Activated CD4-positive, CD25-positive, alpha-beta regulatory T cell treated with anti-CD3 and anti-CD28 coated beads, Interleukin-2, amount 50 U/mL, for 16 hours (primary cell): ENCODE results near the gene ANK2.
"Not testable (repeated sequence)": the region's sequence is repeated elsewhere in the genome, so short reads cannot be mapped to it uniquely, and the experiment has no call there.

Experiments
- DNase-seq: peaks from one replicate; pipeline ENCODE4 v3.0.0-alpha.2; 2020; ENCODE audit warnings: low read depth, low spot score

ANK2 gene

DNA sequence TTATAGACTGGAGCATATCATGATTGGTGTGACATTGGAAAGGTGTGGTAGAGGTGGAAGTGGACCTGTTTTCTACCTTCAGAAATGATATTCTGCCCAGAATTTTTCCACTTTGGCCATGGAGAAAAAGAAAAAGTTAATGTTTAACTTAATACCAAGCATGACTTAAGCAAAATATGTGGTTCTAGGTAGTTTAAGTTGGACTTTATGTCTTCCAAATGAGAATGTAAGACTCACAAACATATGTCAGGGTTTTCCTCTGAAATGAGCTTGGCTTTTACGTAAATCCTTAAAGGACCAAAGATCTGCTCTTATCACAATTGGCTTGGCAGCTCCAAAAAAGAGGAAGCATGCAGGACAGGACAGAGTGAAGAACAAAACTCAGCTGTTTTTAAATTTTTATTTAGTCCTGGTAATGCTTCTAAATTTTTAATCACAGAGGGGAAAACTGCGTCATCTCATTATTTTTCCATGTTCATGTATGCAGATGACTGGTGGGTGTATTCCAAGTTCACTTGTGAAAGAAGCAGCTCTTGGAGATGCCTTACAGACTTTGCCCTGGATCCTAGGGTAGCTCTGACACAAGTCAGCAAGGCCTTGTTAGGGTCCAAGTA, 98.2 kb downstream of the ANK2 start:
- DNase-seq: no peak

DNA sequence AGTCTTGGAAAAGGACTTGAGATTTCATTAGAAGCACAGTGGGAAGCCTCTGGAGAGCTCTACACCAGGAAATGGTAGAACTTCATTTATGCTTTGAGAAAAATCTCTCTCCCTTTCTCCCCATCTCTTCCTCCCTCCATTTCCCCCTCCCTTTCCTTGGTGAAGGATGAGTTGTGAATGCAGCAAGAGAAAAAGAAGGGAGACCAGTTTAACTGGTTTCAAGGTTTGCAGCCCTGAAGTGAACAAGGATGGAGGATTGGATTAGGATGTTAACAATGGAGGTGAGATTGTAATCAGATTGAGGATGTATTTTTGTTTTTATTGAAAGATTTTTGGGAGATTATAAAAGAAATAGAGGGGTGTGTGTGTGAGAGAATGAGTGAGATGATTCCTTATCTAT, 99.5 kb downstream of the ANK2 start:
- DNase-seq: no peak

GRCh38 chr4:113153529-113154101, 104.2 kb downstream of the ANK2 start:
- DNase-seq: no peak

- no peak for DNase-seq
These were observed 104.8 kb downstream of the ANK2 start for GRCh38 chr4:113154281-113154680.

- no peak for DNase-seq
These were observed 107.8 kb downstream of the ANK2 start for GRCh38 chr4:113157086-113157857.

GRCh38 chr4:113159942-113160545, 110.6 kb downstream of the ANK2 start:
- no peak for DNase-seq

DNA sequence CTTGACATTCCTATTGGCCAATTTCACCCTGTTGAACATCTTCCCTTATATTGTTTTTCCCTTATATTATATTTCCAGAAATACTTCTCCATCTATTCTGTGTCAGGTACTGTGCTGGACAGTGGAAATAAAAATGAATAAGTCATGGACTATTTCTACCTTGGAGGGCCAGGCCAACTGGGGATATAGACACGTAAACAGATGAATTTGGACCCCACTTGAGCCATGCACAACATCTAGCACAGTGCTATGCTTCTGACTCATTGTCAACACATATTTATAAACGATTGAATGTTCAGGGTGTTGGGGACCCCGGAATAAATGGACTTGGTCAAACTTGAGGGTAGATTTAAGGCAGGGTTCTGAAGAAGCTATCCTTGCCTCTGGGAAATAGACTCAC, 111.1 kb downstream of the ANK2 start:
- DNase-seq: no peak

DNA sequence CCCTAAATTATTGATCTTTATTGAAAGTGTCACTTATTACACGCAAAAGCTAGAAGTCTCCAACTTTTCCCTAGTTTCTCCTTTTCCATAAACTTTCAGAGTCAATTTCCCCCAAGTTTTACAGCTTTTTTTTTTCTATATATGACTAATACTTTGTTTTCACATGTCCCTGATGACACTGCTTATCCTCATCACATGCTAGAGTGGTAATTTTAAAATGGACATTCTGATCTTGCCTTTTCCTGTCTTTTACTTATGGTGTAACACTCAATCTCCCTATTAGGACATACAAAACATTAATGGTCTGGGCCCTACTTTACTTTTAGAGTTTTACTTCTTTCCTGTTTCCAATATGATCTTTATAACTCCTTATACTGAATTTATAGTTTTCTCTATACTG, 112.6 kb downstream of the ANK2 start:
- no peak for DNase-seq

- DNase-seq: no peak
These were observed 119.9 kb downstream of the ANK2 start for GRCh38 chr4:113169368-113169767.

DNA sequence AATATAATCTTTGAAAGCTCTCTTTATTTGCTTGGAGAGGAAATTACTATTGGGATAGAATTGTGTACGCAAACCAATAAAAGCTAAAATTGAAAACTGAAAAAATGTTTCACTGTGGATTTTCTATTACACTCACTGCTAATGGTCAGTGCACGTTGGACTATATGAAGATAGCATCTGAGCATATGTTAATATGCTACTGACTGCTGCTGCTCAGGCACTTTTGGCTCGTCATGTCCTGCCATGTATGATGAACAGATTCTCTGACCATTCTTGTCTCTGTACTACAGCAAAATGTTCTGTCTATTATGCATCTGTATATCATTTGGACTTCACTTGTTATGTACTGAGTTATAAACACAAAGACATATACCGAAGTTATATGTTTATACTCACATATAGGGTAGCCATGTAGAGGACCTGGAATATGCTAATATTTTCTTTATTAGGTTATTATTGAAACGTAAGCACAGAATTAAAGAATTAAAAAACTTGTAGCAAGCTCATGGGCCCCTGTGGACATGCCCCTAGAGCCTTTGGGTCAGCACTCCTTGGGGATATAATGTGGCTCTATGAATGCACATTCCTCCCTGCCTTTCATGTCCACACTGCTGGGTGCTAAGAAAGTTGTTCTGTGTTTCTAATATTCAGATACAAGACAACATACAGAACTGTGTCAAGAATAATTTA, 120.8 kb downstream of the ANK2 start:
- no peak for DNase-seq

GRCh38 chr4:113170805-113171468, 121.5 kb downstream of the ANK2 start:
- DNase-seq: no peak

DNA sequence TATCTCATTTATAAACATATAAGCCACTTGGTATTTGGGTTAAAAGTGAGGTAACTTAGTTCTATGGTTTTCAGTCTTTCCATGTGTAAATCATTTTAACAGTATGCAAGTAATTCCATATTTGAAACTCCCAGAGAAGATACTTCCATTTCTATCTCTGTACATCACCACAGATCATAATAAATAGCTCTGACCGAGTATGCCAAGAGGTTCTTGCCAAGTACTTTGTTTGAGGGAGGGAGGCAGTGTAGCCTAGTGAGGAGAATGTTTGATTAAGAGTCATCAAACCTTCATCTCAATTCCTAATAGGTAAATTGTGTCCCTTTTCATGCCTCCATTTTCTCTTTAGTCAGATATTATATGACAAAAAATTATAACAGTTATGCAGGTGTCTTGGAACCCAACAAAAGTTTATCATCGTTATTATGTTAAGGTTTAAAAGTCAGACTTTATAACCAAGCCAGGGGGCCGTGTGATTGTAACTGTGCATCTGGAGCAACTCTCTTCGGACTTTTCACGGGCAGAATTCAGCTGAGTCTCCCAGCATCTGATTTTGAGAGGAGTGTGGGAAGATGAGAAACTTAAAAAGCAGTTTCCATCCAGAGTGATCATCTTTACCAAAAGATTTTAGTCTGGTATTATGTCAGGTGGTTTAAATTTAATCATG, 123.8 kb downstream of the ANK2 start:
- no peak for DNase-seq

GRCh38 chr4:113173793-113174264, 124.4 kb downstream of the ANK2 start:
- DNase-seq: no peak

DNA sequence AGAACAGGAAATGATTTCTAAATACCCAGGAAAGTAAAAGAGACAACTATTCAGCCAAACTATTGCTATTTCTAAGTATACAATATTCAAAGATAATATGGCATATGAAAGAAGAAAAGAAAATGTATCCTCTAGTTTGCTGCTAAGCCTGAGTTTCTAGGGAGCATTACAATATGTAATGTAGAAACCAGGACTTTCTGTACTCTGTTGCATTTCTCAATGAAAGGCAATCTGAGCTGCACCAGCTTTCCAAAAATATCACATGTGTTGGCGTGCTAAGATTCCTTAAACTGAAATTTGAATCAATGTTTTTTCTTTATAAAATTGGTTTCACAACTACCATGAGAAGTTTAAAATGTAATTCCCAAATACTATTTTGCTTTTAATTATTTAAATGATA, 129.6 kb downstream of the ANK2 start:
- no peak for DNase-seq

GRCh38 chr4:113179996-113180395, 130.5 kb downstream of the ANK2 start:
- no peak for DNase-seq

DNA sequence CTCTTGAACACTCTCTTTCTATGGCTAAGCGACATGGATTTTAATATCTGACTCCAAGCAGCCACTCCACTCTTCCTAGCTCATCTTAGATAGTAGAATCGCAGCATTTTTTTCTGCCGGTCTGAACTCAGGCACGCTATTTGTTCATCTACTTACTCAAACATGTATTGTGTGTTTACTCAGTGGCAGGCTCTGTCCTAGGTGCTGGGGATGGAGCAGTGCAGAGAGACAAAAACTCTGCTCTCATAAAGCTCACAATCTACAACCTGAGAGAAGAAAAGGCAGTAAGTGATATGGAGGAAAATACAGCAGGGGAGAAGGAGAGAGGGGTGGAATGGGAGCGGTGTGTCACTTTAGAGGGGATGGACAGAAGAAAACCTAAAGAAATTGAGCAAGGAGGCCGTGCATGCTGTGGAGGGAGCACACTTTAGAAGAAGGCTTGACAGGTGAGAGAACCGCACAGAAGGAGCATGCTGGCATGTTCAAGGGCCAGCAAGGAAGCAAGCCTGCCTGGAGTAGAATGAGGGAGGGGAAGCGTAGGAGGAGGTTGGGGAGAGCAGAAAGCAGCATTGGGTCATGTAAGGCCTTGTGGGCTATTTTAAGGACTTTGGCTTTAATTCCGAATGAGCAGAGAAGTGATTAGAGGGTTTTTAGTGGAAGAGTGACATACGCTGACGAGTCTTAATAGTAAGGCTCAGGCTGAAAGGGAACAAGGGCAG, 132.0 kb downstream of the ANK2 start:
- no peak for DNase-seq

- DNase-seq: no peak
These were observed 133.7 kb downstream of the ANK2 start for GRCh38 chr4:113183032-113183605.

- DNase-seq: not testable (repeated sequence)
These were observed 136.8 kb downstream of the ANK2 start for GRCh38 chr4:113186220-113186619.

- no peak for DNase-seq
These were observed 137.5 kb downstream of the ANK2 start for GRCh38 chr4:113186913-113187312.

DNA sequence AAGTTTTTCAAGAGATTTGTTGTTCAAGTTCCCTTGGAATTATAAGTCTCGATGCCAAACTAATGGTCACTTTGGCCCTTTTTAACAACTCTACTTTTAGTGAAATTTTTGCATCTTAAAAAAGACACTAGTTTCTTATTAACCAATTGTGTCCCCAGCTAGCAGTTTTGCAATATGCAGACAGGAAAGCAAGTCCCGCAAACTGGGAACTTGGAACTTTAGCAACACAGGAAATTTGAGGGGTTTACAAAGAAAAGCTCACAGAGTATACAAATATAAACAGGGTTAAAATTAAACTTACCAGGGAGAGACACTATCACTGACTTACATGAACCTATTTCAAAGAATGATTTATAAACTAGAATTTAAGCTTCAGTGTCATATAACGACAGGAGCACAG, 137.9 kb downstream of the ANK2 start:
- DNase-seq: no peak
